Measurements from ENCODE around the gene MYO3B. TPM values are rescaled to one million over a fixed set of nuclear protein-coding genes. Genes with fewer than 3 reads are reported as not detected.
A peak's percentile ranks its signal among the peaks of the same experiment; 100 is the strongest.

MYO3B gene
- total and polyA plus RNA-seq, 2 of the 8 experiments (the other 6 are each of a cell fraction or from before 2014, with no cell fraction given) = 0.17 to 0.19 TPM

DNA sequence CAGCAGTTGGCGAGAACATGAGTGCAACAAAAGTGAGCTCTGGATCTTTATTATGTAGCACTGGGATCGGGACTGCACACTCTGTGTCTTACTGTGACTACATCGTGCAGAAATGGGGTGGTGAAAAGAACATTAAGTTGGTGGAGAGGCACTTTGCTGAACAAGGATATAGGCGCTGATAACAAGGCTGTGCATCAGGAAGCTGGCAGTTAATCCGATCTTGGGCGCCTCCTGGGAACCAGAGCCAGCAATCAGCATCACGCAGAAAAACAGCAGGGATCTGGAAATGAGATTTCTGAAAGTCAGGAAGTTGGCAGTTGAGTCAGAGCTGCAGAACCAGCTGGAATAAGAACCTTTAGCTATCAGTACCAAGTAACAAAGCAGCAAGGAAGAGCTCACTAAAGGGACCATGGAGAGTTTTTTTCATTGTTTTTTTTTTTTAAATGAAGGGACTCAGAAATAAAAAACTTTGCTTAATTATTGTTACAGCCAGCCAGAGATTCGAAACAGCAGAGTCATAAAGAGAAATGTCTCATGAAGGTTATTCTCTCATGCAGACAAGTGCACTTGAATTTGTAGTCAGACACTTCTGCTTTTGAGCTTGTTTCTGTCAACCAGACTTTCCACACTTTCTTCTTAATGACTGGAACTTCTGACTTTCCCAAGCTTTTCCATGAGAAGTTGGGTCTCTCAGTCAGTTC is 22.8 kb upstream of the MYO3B start:
- peak overlapping the region; percentile 95 for H2BK120ac ChIP-seq (replicated peaks; ENCODE audit: low read depth, low read length)
- no peak overlapping the region for H3K4me3 ChIP-seq (ENCODE audit: extremely low read depth in 1 of 4, insufficient read depth in 2 of 4, low read depth in 3 of 4, low read length in 4 of 4)
- peak overlapping the region; percentile 98 for H2BK20ac ChIP-seq (ENCODE audit: low read length)
- no peak for FAIRE-seq
- no peaks in the 10 kb centered on the region for H3K23me2 ChIP-seq (ENCODE audit: low read depth, low read length)
- H4K5ac ChIP-seq (ENCODE audit: insufficient read length, low read depth, low read length) = no peak overlapping the region
- H3K14ac ChIP-seq (ENCODE audit: insufficient read length) = no peak overlapping the region
- H3K79me2 ChIP-seq (ENCODE audit: control insufficient read depth in 1 of 2, insufficient read depth in 2 of 2, low read length in 2 of 2) = no peaks in the 10 kb centered on the region
- peak overlapping the region; percentile 76 for H2AFZ ChIP-seq (ENCODE audit: low read length)
- no peak overlapping the region for H3K23ac ChIP-seq (ENCODE audit: insufficient read length)
- H3K27ac ChIP-seq (ENCODE audit: low read depth, low read length) = no peak overlapping the region
- H3K18ac ChIP-seq (ENCODE audit: extremely low read depth, low read length) = peak overlapping the region; percentile 56; the same call in 1 of the 2 replicates
- WGBS, 2 experiments (ENCODE audit: extremely low coverage in 1 of 2, insufficient coverage in 1 of 2, insufficient read length in 1 of 2, insufficient replicate concordance in 2 of 2, low coverage in 1 of 2, low lambda C conversion rate in 2 of 2, missing lambda C conversion rate in 1 of 2) = 47% methylated on average over 8 of the region's 8 CpGs; no CpG with 5 or more reads in 1 of the 2 experiments
- H3K79me1 ChIP-seq (ENCODE audit: low read depth, low read length) = no peaks in the 10 kb centered on the region
- H3K9me3 ChIP-seq (ENCODE audit: insufficient read depth in 2 of 2, low read depth in 1 of 2, low read length in 1 of 2) = no peaks in the 10 kb centered on the region; a peak in 3 of 4 replicates
- no peak overlapping the region for H2BK15ac ChIP-seq (ENCODE audit: low read length)
- no peak overlapping the region for H4K8ac ChIP-seq (ENCODE audit: extremely low read depth, insufficient read depth, low read length)
- H2BK5ac ChIP-seq (ENCODE audit: low read depth, low read length) = peak overlapping the region; percentile 36; the same call in 1 of the 2 replicates
- H3K27me3 ChIP-seq (replicated peaks in 1 of 4; ENCODE audit: control insufficient read depth in 3 of 4, extremely low read depth in 1 of 4, insufficient read depth in 3 of 4, low read length in 3 of 4) = no peaks in the 10 kb centered on the region
- peak overlapping the region; percentile 89 for H4K91ac ChIP-seq (replicated peaks; ENCODE audit: insufficient read length, low read length)
- H3K4me2 ChIP-seq (ENCODE audit: insufficient read depth in 1 of 2, low read depth in 2 of 2, low read length in 2 of 2) = 0 out of 4 replicates have a peak overlapping the region, but pooled peaks of 1 of the 2 experiments have one; percentile 5
- TF ChIP-seq, protein P1, sequence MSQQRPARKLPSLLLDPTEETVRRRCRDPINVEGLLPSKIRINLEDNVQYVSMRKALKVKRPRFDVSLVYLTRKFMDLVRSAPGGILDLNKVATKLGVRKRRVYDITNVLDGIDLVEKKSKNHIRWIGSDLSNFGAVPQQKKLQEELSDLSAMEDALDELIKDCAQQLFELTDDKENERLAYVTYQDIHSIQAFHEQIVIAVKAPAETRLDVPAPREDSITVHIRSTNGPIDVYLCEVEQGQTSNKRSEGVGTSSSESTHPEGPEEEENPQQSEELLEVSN (IDR thresholded peaks at IDR 0.05) = no peak
- TF ChIP-seq CREB1 (IDR thresholded peaks at IDR 0.05) (no peak), JUND (IDR thresholded peaks at IDR 0.05; ENCODE audit: low read length) (no peak), CBX5 (IDR thresholded peaks at IDR 0.05; ENCODE audit: low read depth, low read length) (no peak), RAD21 (IDR thresholded peaks at IDR 0.05 in 1 of 2, conservative IDR thresholded peaks at IDR 0.05 in 1 of 2; ENCODE audit: low read depth in 2 of 2, low read length in 2 of 2) (peak; percentile 6 to 23; a peak in 2 of 4 replicates)
- DNase-seq (ENCODE audit: low read depth in 1 of 2, low spot score in 2 of 2) = no peak
- H3K9ac ChIP-seq (replicated peaks in 1 of 4; ENCODE audit: extremely low read depth in 1 of 4, low read depth in 3 of 4, low read length in 3 of 4) = no peak overlapping the region
- peak overlapping the region; percentile 29; the same call in 1 of the 2 replicates for H2BK12ac ChIP-seq (ENCODE audit: low read depth, low read length)
- H4K20me1 ChIP-seq (replicated peaks in 1 of 2; ENCODE audit: control insufficient read depth in 1 of 2, insufficient read depth in 2 of 2, low read length in 2 of 2) = no peaks in the 10 kb centered on the region
- H3K4me1 ChIP-seq (replicated peaks in 1 of 4; ENCODE audit: control insufficient read depth in 3 of 4, insufficient read depth in 4 of 4, low read length in 3 of 4) = peaks cover 4 to 12% (median 7%) of the 10 kb centered on the region in 4 experiments
- no peaks in the 10 kb centered on the region for H3K36me3 ChIP-seq (ENCODE audit: control insufficient read depth in 2 of 4, insufficient read depth in 4 of 4, low read length in 3 of 4)
- POLR2A ChIA-PET (ENCODE audit: partially characterized antibody) = interaction anchor here (0.6 kb wide), 1 partner anchor 25 kb away, joined by 3 read pairs; no protein-coding TSS in a partner anchor
- CTCF ChIA-PET (ENCODE audit: partially characterized antibody) = interaction anchor here (0.8 to 1.6 kb wide), 9 partner anchors 10 to 149 kb away, joined by 3 to 8 read pairs (median 4); partner anchors contain the start of gene MYO3B
- no peak overlapping the region for H2AK5ac ChIP-seq (ENCODE audit: low read depth, low read length)
- H3K56ac ChIP-seq (replicated peaks; ENCODE audit: insufficient read length, low read depth, low read length) = no peak overlapping the region
- H3K4ac ChIP-seq (replicated peaks; ENCODE audit: insufficient read length, low read depth, low read length) = no peak overlapping the region
